ENCODE results near the gene HSPA12A. TPM values are rescaled to one million over a fixed set of nuclear protein-coding genes. Genes with fewer than 3 reads are reported as not detected.

The HSPA12A gene
- total RNA-seq, 2 donors from 2014 or later: 13.9 to 15.4 TPM

GRCh38 chr10:116663342-116663741 lies 79.0 kb downstream of the HSPA12A start:
- no peak for TF ChIP-seq CTCF (conservative IDR thresholded peaks at IDR 0.05)
- no peak overlapping the region for H3K9ac ChIP-seq (ENCODE audit: extremely low read depth, low read length, poor library complexity, severe bottlenecking)
- H3K4me3 Mint-ChIP-seq: no peak overlapping the region
- H3K9me3 Mint-ChIP-seq: no peaks in the 10 kb centered on the region
- peaks cover 50% of the 10 kb centered on the region for H3K36me3 Mint-ChIP-seq (ENCODE audit: low read depth)
- H3K9me3 ChIP-seq (ENCODE audit: control insufficient read depth, low read length): no peaks in the 10 kb centered on the region
- no peak overlapping the region for H3K4me3 ChIP-seq (ENCODE audit: low read length)
- no peak for DNase-seq
- no peak overlapping the region for H3K27ac Mint-ChIP-seq
- no peak overlapping the region for H3K27ac ChIP-seq (ENCODE audit: low read depth, low read length)
- no peaks in the 10 kb centered on the region for H3K4me1 ChIP-seq (ENCODE audit: control insufficient read depth, insufficient read depth, low read length)
- 95 to 98% methylated on average over 7 of the region's 7 CpGs for WGBS, 2 experiments (ENCODE audit: insufficient coverage in 1 of 2, insufficient read length in 1 of 2)
- H3K36me3 ChIP-seq (ENCODE audit: control insufficient read depth, insufficient read depth, low read length): peaks cover 16% of the 10 kb centered on the region
- H3K27me3 ChIP-seq (ENCODE audit: control insufficient read depth, insufficient read depth, low read length, poor library complexity, severe bottlenecking): no peaks in the 10 kb centered on the region
- no peaks in the 10 kb centered on the region for H3K27me3 Mint-ChIP-seq (ENCODE audit: insufficient read depth)
- H3K4me1 Mint-ChIP-seq: peaks cover 6% of the 10 kb centered on the region

DNA sequence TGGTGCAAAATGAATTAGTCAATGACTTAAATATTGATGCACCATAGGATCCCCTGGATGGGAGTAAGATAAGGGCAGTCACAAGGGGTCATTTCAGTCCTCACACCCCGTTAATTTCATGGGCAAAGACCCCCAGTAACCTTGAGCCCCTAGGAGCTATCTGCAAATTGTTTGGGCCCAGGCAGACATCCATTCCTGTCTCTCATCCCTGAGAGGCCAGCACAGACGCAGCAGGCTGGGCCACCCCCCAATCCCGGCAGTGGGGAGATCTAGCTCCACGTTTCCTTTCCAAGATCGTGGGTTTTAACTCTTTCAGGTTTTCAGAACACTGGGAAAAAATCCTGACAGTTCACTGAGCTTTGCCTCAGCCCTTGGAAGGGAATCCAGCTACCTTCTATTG lies 81.5 kb downstream of the HSPA12A start:
- Mint-ChIP-seq H3K4me1 (peaks cover 6% of the 10 kb centered on the region), H3K4me3 (no peak overlapping the region), H3K27ac (no peak overlapping the region), H3K36me3 (ENCODE audit: low read depth) (peaks cover 26% of the 10 kb centered on the region), H3K9me3 (no peaks in the 10 kb centered on the region), H3K27me3 (ENCODE audit: insufficient read depth) (no peaks in the 10 kb centered on the region)
- Histone ChIP-seq H3K36me3 (ENCODE audit: control insufficient read depth, insufficient read depth, low read length) (no peaks in the 10 kb centered on the region), H3K9me3 (ENCODE audit: control insufficient read depth, low read length) (no peaks in the 10 kb centered on the region), H3K4me1 (ENCODE audit: control insufficient read depth, insufficient read depth, low read length) (no peaks in the 10 kb centered on the region), H3K9ac (ENCODE audit: extremely low read depth, low read length, poor library complexity, severe bottlenecking) (no peak overlapping the region), H3K27ac (ENCODE audit: low read depth, low read length) (no peak overlapping the region), H3K27me3 (ENCODE audit: control insufficient read depth, insufficient read depth, low read length, poor library complexity, severe bottlenecking) (no peaks in the 10 kb centered on the region), H3K4me3 (ENCODE audit: low read length) (no peak overlapping the region)
- no peak for TF ChIP-seq CTCF (conservative IDR thresholded peaks at IDR 0.05)
- 73 to 79% methylated on average over 5 of the region's 5 CpGs for WGBS, 2 experiments (ENCODE audit: insufficient coverage in 1 of 2, insufficient read length in 1 of 2)
- no peak for DNase-seq

DNA sequence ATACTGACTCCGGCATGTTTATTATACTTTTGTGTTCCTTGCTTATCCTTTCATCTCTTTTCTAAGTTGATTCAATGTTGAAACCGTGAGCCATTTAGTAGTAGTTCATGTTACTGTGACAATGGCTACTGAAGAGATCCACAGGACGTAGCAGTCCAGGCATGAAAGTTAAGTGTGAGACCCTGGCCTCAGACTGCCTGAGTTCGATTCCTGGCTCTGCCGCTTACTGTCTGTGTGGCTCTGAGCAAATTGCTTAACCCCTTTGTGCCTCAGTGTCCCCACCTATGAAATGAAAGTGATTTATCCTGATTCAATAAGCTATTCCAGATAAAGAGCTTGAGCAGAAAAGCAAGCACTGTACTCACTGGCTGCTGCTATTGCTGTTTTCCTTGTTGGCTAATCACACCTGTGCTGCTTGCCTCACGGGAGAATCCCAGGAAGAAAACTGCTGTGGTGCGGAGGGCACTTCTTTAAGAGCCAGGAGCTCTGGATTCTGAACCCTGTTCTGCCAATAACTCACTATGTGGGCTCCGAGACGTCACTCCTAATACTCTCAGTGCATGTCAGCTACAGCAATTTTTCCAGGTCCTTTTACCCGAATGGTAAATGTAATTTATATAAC lies 83.2 kb downstream of the HSPA12A start:
- H3K4me1 Mint-ChIP-seq: peaks cover 6% of the 10 kb centered on the region
- Histone ChIP-seq H3K27me3 (ENCODE audit: control insufficient read depth, insufficient read depth, low read length, poor library complexity, severe bottlenecking) (no peaks in the 10 kb centered on the region), H3K36me3 (ENCODE audit: control insufficient read depth, insufficient read depth, low read length) (no peaks in the 10 kb centered on the region), H3K9ac (ENCODE audit: extremely low read depth, low read length, poor library complexity, severe bottlenecking) (no peak overlapping the region), H3K9me3 (ENCODE audit: control insufficient read depth, low read length) (no peaks in the 10 kb centered on the region), H3K4me1 (ENCODE audit: control insufficient read depth, insufficient read depth, low read length) (no peaks in the 10 kb centered on the region), H3K27ac (ENCODE audit: low read depth, low read length) (no peak overlapping the region), H3K4me3 (ENCODE audit: low read length) (no peak overlapping the region)
- no peaks in the 10 kb centered on the region for H3K9me3 Mint-ChIP-seq
- no peak overlapping the region for H3K27ac Mint-ChIP-seq
- no peaks in the 10 kb centered on the region for H3K27me3 Mint-ChIP-seq (ENCODE audit: insufficient read depth)
- H3K4me3 Mint-ChIP-seq: no peak overlapping the region
- peaks cover 14% of the 10 kb centered on the region for H3K36me3 Mint-ChIP-seq (ENCODE audit: low read depth)
- DNase-seq: no peak
- no peak for TF ChIP-seq CTCF (conservative IDR thresholded peaks at IDR 0.05)
- 80 to 91% methylated on average over 6 to 9 of the region's 10 CpGs for WGBS, 2 experiments (ENCODE audit: insufficient coverage in 1 of 2, insufficient read length in 1 of 2)

Data from endodermal cell (in vitro differentiated cells).